GM23338 (cell line): Measurements from ENCODE around the gene KRTAP16-1. TPM values are rescaled to one million over a fixed set of nuclear protein-coding genes. Genes with fewer than 3 reads are reported as not detected.

ENCODE experiments used
- ATAC-seq: fragments of 200-7000 bp; cut with Tn5 transposase; 3 replicates; pipeline ENCODE4 v1.9.1; 2020
- DNase-seq: peaks from one replicate; pipeline ENCODE4 v3.0.0-alpha.2; 2015; ENCODE audit warnings: low spot score
- H2AFZ ChIP-seq: fragments of 200-600 bp; sonication (generic); 2 replicates; pipeline ENCODE4 v1.8.0; 2016; ENCODE audit warnings: antibody characterized with exemption, mild to moderate bottlenecking, moderate library complexity
- H3F3A ChIP-seq: fragments of 200-600 bp; sonication (generic); replicated peaks from 2 replicates; pipeline ENCODE4 v1.8.0; 2017; ENCODE audit warnings: antibody characterized with exemption, mixed run types, low read depth
- H3K27ac ChIP-seq: fragments of 200-600 bp; sonication (generic); 2 replicates; pipeline ENCODE4 v1.6.1; 2016; ENCODE audit warnings: low read depth
- H3K27me3 ChIP-seq: fragments of 200-600 bp; sonication (generic); 2 replicates; pipeline ENCODE4 v1.8.0; 2016; ENCODE audit warnings: mild to moderate bottlenecking, mixed run types, moderate library complexity; ENCODE audit not compliant: insufficient read depth
- H3K36me3 ChIP-seq: fragments of 200-600 bp; sonication (generic); 2 replicates; pipeline ENCODE4 v1.8.0; 2016; ENCODE audit warnings: mild to moderate bottlenecking; ENCODE audit not compliant: insufficient read depth
- H3K4me1 ChIP-seq: fragments of 200-600 bp; sonication (generic); 2 replicates; pipeline ENCODE4 v1.8.0; 2016; ENCODE audit warnings: mild to moderate bottlenecking, moderate library complexity; ENCODE audit not compliant: insufficient read depth
- H3K4me2 ChIP-seq: fragments of 200-600 bp; sonication (generic); 2 replicates; pipeline ENCODE4 v1.7.1; 2017; ENCODE audit warnings: mixed run types
- H3K4me3 ChIP-seq: fragments of 200-600 bp; sonication (generic); 2 replicates; pipeline ENCODE4 v1.6.1; 2016; ENCODE audit warnings: mixed run types
- H3K79me2 ChIP-seq: fragments of 200-600 bp; sonication (generic); replicated peaks from 2 replicates; pipeline ENCODE4 v1.8.0; 2017; ENCODE audit warnings: mild to moderate bottlenecking; ENCODE audit not compliant: insufficient read depth
- H3K9me2 ChIP-seq: fragments of 200-600 bp; sonication (generic); 2 replicates; pipeline ENCODE4 v1.8.0; 2017; ENCODE audit not compliant: insufficient read depth
- H4K20me1 ChIP-seq: fragments of 200-600 bp; sonication (generic); replicated peaks from 2 replicates; pipeline ENCODE4 v1.8.0; 2017; ENCODE audit warnings: mild to moderate bottlenecking; ENCODE audit not compliant: insufficient read depth
- H3K27ac Mint-ChIP-seq: 2 replicates; pipeline ENCODE4 v1.8.0; 2020; ENCODE audit warnings: inconsistent platforms, mild to moderate bottlenecking, moderate library complexity, mixed read lengths
- H3K27me3 Mint-ChIP-seq: 3 replicates; pipeline ENCODE4 v1.8.0; 2022; ENCODE audit warnings: low read depth, mild to moderate bottlenecking, moderate library complexity, mixed read lengths, inconsistent platforms; ENCODE audit not compliant: insufficient read depth, poor library complexity
- H3K36me3 Mint-ChIP-seq: 3 replicates; pipeline ENCODE4 v1.8.0; 2021; ENCODE audit warnings: low read depth, mild to moderate bottlenecking, inconsistent platforms, moderate library complexity, mixed read lengths
- H3K4me1 Mint-ChIP-seq: 3 replicates; pipeline ENCODE4 v1.8.0; 2020; ENCODE audit warnings: mild to moderate bottlenecking, inconsistent platforms, mixed read lengths
- H3K4me3 Mint-ChIP-seq: 3 replicates; pipeline ENCODE4 v1.8.0; 2021; ENCODE audit warnings: moderate library complexity, mild to moderate bottlenecking, inconsistent platforms, mixed read lengths
- H3K9me3 Mint-ChIP-seq: 3 replicates; pipeline ENCODE4 v1.8.0; 2020; ENCODE audit warnings: moderate library complexity, mild to moderate bottlenecking, inconsistent platforms, mixed read lengths
- CREB1 ChIP-seq: fragments of 250-450 bp; sonication (Bioruptor Pico); IDR thresholded peaks from 2 replicates; pipeline ENCODE4 v1.5.0; 2020; ENCODE audit warnings: low read depth, mild to moderate bottlenecking, moderate library complexity
- CTCF ChIP-seq, 2 experiments: fragments of 200-600 bp in 1 of 2; sonication (generic) in 1 of 2; conservative IDR thresholded peaks; 2 replicates each; pipeline versions ENCODE4 v1.5.1 to v1.6.1; 2016 to 2017; ENCODE audit warnings: antibody characterized with exemption in 2 of 2, low read depth in 2 of 2, mild to moderate bottlenecking in 2 of 2, moderate library complexity in 1 of 2
- EZH2 ChIP-seq: fragments of 200-600 bp; sonication (generic); IDR thresholded peaks from one replicate; pipeline ENCODE4 v1.8.0; 2017; ENCODE audit warnings: antibody characterized with exemption, mild to moderate bottlenecking, low read depth; ENCODE audit not compliant: unreplicated experiment
- EZH2phosphoT487 ChIP-seq: fragments of 200-600 bp; sonication (generic); IDR thresholded peaks from one replicate; pipeline ENCODE4 v1.8.1; 2018; ENCODE audit warnings: antibody characterized with exemption; ENCODE audit not compliant: unreplicated experiment
- JUNB ChIP-seq: IDR thresholded peaks from one replicate; pipeline ENCODE4 v1.6.1; 2016; ENCODE audit warnings: antibody characterized with exemption; ENCODE audit not compliant: unreplicated experiment
- NANOG ChIP-seq: IDR thresholded peaks from 2 replicates; pipeline ENCODE4 v1.6.1; 2016; ENCODE audit warnings: antibody characterized with exemption, borderline replicate concordance
- POLR2AphosphoS5 ChIP-seq: IDR thresholded peaks from 2 replicates; pipeline ENCODE4 v1.6.1; 2016; ENCODE audit warnings: antibody characterized with exemption, low read depth
- ZNF114 ChIP-seq: fragments of 250-450 bp; sonication (Bioruptor Pico); IDR thresholded peaks from 2 replicates; pipeline ENCODE4 v1.5.0; 2020; ENCODE audit warnings: mild to moderate bottlenecking, moderate library complexity
- ZNF331 ChIP-seq: fragments of 250-450 bp; sonication (Bioruptor Pico); IDR thresholded peaks from 2 replicates; pipeline ENCODE4 v1.5.0; 2020; ENCODE audit warnings: low read depth, mild to moderate bottlenecking, moderate library complexity
- ZNF462 ChIP-seq: fragments of 250-450 bp; sonication (Bioruptor Pico); IDR thresholded peaks from 2 replicates; pipeline ENCODE4 v1.5.0; 2020; ENCODE audit warnings: mild to moderate bottlenecking, moderate library complexity
- polyA plus RNA-seq: library from polyadenylated mRNA; unstranded; fragments of >200 nt; fragmentation: Nextera tagmentation; extraction: Ambion mirVana; gene quantifications from 2 replicates; pipeline ENCODE4 v1.2.1, GENCODE V29; 2016
- total RNA-seq: library from RNA; depleted of rRNA; stranded (reverse); fragments of >200 nt; shearing (Covaris generic); gene quantifications from 2 replicates; pipeline ENCODE4 v1.2.3, GENCODE V29; 2014
- TF ChIP-seq, protein P1 (sequence below): IDR thresholded peaks from 2 replicates; pipeline ENCODE4 v1.6.1; 2016; ENCODE audit warnings: antibody characterized with exemption
- TF ChIP-seq, protein P2 (sequence below): IDR thresholded peaks from one replicate; pipeline ENCODE4 v1.6.1; 2018; ENCODE audit warnings: antibody characterized with exemption; ENCODE audit not compliant: unreplicated experiment

KRTAP16-1 gene
- total and polyA plus RNA-seq, 2 experiments from 2014 or later = not detected

- no peak overlapping the region for H3K4me3 ChIP-seq
- no peak overlapping the region for H3K27ac ChIP-seq
- ATAC-seq (no peak), DNase-seq (no peak)
- Mint-ChIP-seq H3K27me3 (peaks cover 5% of the 10 kb centered on the region), H3K4me3 (no peak overlapping the region), H3K36me3 (no peaks in the 10 kb centered on the region), H3K27ac (no peak overlapping the region), H3K4me1 (no peaks in the 10 kb centered on the region), H3K9me3 (peaks cover 2% of the 10 kb centered on the region; the same call in 1 of the 3 replicates)
- H3K4me2 ChIP-seq = no peak overlapping the region
- H3F3A ChIP-seq = no peaks in the 10 kb centered on the region
- no peaks in the 10 kb centered on the region for H3K79me2 ChIP-seq
- TF ChIP-seq EZH2 (no peak), JUNB (no peak), CREB1 (CRISPR knock-in tag) (no peak), ZNF462 (CRISPR knock-in tag) (no peak), ZNF331 (CRISPR knock-in tag) (no peak), POLR2AphosphoS5 (no peak), EZH2phosphoT487 (no peak), CTCF (conservative IDR thresholded peaks at IDR 0.05; ENCODE audit: low read depth in 2 of 2) (no peak), NANOG (no peak), ZNF114 (CRISPR knock-in tag) (no peak)
- TF ChIP-seq, protein P1, sequence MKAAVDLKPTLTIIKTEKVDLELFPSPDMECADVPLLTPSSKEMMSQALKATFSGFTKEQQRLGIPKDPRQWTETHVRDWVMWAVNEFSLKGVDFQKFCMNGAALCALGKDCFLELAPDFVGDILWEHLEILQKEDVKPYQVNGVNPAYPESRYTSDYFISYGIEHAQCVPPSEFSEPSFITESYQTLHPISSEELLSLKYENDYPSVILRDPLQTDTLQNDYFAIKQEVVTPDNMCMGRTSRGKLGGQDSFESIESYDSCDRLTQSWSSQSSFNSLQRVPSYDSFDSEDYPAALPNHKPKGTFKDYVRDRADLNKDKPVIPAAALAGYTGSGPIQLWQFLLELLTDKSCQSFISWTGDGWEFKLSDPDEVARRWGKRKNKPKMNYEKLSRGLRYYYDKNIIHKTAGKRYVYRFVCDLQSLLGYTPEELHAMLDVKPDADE = no peak
- TF ChIP-seq, protein P2, sequence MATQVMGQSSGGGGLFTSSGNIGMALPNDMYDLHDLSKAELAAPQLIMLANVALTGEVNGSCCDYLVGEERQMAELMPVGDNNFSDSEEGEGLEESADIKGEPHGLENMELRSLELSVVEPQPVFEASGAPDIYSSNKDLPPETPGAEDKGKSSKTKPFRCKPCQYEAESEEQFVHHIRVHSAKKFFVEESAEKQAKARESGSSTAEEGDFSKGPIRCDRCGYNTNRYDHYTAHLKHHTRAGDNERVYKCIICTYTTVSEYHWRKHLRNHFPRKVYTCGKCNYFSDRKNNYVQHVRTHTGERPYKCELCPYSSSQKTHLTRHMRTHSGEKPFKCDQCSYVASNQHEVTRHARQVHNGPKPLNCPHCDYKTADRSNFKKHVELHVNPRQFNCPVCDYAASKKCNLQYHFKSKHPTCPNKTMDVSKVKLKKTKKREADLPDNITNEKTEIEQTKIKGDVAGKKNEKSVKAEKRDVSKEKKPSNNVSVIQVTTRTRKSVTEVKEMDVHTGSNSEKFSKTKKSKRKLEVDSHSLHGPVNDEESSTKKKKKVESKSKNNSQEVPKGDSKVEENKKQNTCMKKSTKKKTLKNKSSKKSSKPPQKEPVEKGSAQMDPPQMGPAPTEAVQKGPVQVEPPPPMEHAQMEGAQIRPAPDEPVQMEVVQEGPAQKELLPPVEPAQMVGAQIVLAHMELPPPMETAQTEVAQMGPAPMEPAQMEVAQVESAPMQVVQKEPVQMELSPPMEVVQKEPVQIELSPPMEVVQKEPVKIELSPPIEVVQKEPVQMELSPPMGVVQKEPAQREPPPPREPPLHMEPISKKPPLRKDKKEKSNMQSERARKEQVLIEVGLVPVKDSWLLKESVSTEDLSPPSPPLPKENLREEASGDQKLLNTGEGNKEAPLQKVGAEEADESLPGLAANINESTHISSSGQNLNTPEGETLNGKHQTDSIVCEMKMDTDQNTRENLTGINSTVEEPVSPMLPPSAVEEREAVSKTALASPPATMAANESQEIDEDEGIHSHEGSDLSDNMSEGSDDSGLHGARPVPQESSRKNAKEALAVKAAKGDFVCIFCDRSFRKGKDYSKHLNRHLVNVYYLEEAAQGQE = no peak
- H3K9me2 ChIP-seq = no peaks in the 10 kb centered on the region; the same call in 1 of the 2 replicates
- no peaks in the 10 kb centered on the region for H3K4me1 ChIP-seq
- no peaks in the 10 kb centered on the region for H3K36me3 ChIP-seq
- no peaks in the 10 kb centered on the region for H4K20me1 ChIP-seq
- no peak overlapping the region for H2AFZ ChIP-seq
- H3K27me3 ChIP-seq = no peaks in the 10 kb centered on the region
Observed at GRCh38 chr17:41335747-41336146, 26.6 kb upstream of the KRTAP16-1 start.
